Retinal pigment epithelial cell (primary cell): Measurements from ENCODE around the gene GRWD1.

Experiments
- DNase-seq: peaks from one replicate; pipeline ENCODE4 v3.0.0-alpha.2; 2010; ENCODE audit warnings: low read depth
- H3K4me3 ChIP-seq: 2 replicates; pipeline ENCODE4 v1.5.1; 2011; ENCODE audit warnings: mild to moderate bottlenecking, low read length, control low read depth, moderate library complexity
- CTCF ChIP-seq: conservative IDR thresholded peaks from 2 replicates; pipeline ENCODE4 v1.5.1; 2011; ENCODE audit warnings: low read depth, low read length, control low read depth, inconsistent platforms

Gene GRWD1

GRCh38 chr19:48433337-48433736 lies 12.4 kb upstream of the GRWD1 start:
- no peak for DNase-seq
- no peak overlapping the region for H3K4me3 ChIP-seq
- no peak for TF ChIP-seq CTCF

- no peak for DNase-seq
- TF ChIP-seq CTCF: no peak
- H3K4me3 ChIP-seq: no peak overlapping the region
Observed at GRCh38 chr19:48436586-48436985, 9.2 kb upstream of the GRWD1 start.

- TF ChIP-seq CTCF: no peak
- no peak overlapping the region for H3K4me3 ChIP-seq
- DNase-seq: no peak
Observed at GRCh38 chr19:48441360-48442050, 4.3 kb upstream of the GRWD1 start.

GRCh38 chr19:48442116-48443035 lies 3.4 kb upstream of the GRWD1 start:
- no peak overlapping the region for H3K4me3 ChIP-seq
- no peak for TF ChIP-seq CTCF
- no peak for DNase-seq

GRCh38 chr19:48443256-48443655 lies 2.5 kb upstream of the GRWD1 start:
- no peak for TF ChIP-seq CTCF
- H3K4me3 ChIP-seq: no peak overlapping the region
- DNase-seq: no peak

- no peak overlapping the region for H3K4me3 ChIP-seq
- TF ChIP-seq CTCF: no peak
- DNase-seq: no peak
Observed at GRCh38 chr19:48443731-48444128, 2.1 kb upstream of the GRWD1 start.
